ENCODE data around the gene DGKI.
A peak's percentile ranks its signal among the peaks of the same experiment; 100 is the strongest.

DGKI gene

GRCh38 chr7:137684316-137684715 is 162.5 kb downstream of the DGKI start:
- no peak for DNase-seq

- DNase-seq = no peak
Observed at GRCh38 chr7:137682596-137682995, 164.2 kb downstream of the DGKI start.

GRCh38 chr7:137681657-137682562 is 164.9 kb downstream of the DGKI start:
- no peak for DNase-seq

- DNase-seq = no peak
Observed at GRCh38 chr7:137674551-137675409, 172.0 kb downstream of the DGKI start.

- DNase-seq = no peak
Observed at GRCh38 chr7:137674048-137674447, 172.7 kb downstream of the DGKI start.

GRCh38 chr7:137671920-137672319 is 174.9 kb downstream of the DGKI start:
- DNase-seq = no peak

GRCh38 chr7:137670222-137671064 is 176.3 kb downstream of the DGKI start:
- no peak for DNase-seq

GRCh38 chr7:137669706-137670105 is 177.1 kb downstream of the DGKI start:
- no peak for DNase-seq

- DNase-seq = no peak
Observed at GRCh38 chr7:137668404-137668803, 178.4 kb downstream of the DGKI start.

- DNase-seq = no peak
Observed at GRCh38 chr7:137667633-137668387, 179.0 kb downstream of the DGKI start.

GRCh38 chr7:137664846-137665245 is 181.9 kb downstream of the DGKI start:
- no peak for DNase-seq

GRCh38 chr7:137661634-137662033 is 185.1 kb downstream of the DGKI start:
- DNase-seq = no peak

- DNase-seq = no peak
Observed at GRCh38 chr7:137658190-137658900, 188.4 kb downstream of the DGKI start.

- no peak for DNase-seq
Observed at GRCh38 chr7:137657476-137658189, 189.1 kb downstream of the DGKI start.

GRCh38 chr7:137656850-137657232 is 189.9 kb downstream of the DGKI start:
- no peak for DNase-seq

- peak; percentile 34 for DNase-seq
Observed at GRCh38 chr7:137656227-137656849, 190.4 kb downstream of the DGKI start.

- DNase-seq = no peak
Observed at GRCh38 chr7:137655804-137656203, 191.0 kb downstream of the DGKI start.

- no peak for DNase-seq
Observed at GRCh38 chr7:137652721-137653120, 194.1 kb downstream of the DGKI start.

- no peak for DNase-seq
Observed at GRCh38 chr7:137647905-137648565, 198.7 kb downstream of the DGKI start.

GRCh38 chr7:137642472-137642871 is 204.3 kb downstream of the DGKI start:
- no peak for DNase-seq
